Neutrophil (primary cell): ENCODE results near the gene STIM1.
A peak's percentile ranks its signal among the peaks of the same experiment; 100 is the strongest.

Experiments
- H3K27ac ChIP-seq: fragments of 200-600 bp; sonication (generic); 2 replicates; pipeline ENCODE4 v1.5.1; 2016; ENCODE audit warnings: mild to moderate bottlenecking, moderate library complexity
- H3K27me3 ChIP-seq: fragments of 200-600 bp; sonication (generic); 2 replicates; pipeline ENCODE4 v1.6.0; 2016; ENCODE audit warnings: mild to moderate bottlenecking
- H3K36me3 ChIP-seq: fragments of 200-600 bp; sonication (generic); 2 replicates; pipeline ENCODE4 v1.5.1; 2017
- H3K4me1 ChIP-seq, 2 experiments: fragments of 200-600 bp in 1 of 2; sonication (generic) in 1 of 2; 1 replicate in 1 of 2; 2 replicates in 1 of 2; pipeline versions ENCODE4 v1.5.1 to v1.6.1; 2013 to 2016; ENCODE audit warnings: low read depth in 1 of 2, low read length in 1 of 2, mild to moderate bottlenecking in 1 of 2, moderate library complexity in 1 of 2; ENCODE audit not compliant: control insufficient read depth in 1 of 2, insufficient read depth in 1 of 2
- H3K4me3 ChIP-seq, 2 experiments: fragments of 200-600 bp in 1 of 2; sonication (generic) in 1 of 2; 1 replicate in 1 of 2; 2 replicates in 1 of 2; pipeline ENCODE4 v1.5.1; 2013 to 2016; ENCODE audit warnings: low read depth in 1 of 2, low read length in 1 of 2, mild to moderate bottlenecking in 1 of 2, moderate library complexity in 1 of 2
- H3K9me3 ChIP-seq: fragments of 200-600 bp; sonication (generic); 2 replicates; pipeline ENCODE4 v1.5.1; 2016
- TF ChIP-seq, protein P1 (sequence below): fragments of 200-600 bp; sonication (generic); IDR thresholded peaks from 2 replicates; pipeline ENCODE4 v1.5.1; 2016; ENCODE audit warnings: antibody characterized with exemption

STIM1 gene

DNA sequence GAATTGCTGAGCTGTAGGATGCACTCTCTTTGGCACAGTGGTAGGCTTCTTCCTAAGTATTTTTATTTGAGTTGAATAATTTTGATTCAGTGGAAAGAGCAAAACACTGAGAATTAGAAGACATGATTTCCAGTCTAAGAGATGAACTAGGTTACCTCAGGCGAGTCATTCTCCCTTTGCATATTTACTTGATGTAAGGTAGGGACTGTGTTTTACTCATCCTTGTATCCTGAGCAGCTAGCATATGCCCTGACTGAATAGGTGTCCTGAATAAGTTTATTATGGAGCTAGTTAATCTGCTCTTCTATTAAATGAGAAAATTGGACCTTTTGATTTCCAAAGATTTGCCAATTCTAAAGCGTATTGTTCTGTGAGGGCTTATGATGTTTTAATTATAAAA is 50.7 kb downstream of the STIM1 start:
- Histone ChIP-seq H3K4me1 (peaks cover 76 to 79% of the 10 kb centered on the region in 2 experiments), H3K27ac (peak overlapping the region; percentile 90), H3K36me3 (no peaks in the 10 kb centered on the region)

DNA sequence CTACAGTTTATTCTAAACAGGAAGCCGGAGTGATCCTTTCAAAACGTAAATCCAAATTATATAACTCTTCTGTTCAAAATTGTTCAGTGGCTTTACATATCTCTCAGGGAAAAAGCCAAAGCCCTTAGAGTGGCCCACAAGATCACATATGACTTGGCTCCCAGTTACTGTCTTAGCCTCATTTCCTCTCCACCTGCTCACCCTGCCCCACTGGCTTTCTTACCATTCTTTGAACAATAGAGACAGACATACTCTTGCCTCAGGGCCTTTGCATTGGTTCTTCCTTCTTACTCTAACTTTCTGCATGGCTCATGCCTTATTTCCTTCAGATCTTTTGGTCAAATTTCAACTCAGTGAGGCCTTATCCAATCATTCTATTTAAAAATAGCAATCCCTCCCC is 52.1 kb downstream of the STIM1 start:
- peaks cover 67 to 74% of the 10 kb centered on the region in 2 experiments for H3K4me1 ChIP-seq
- H3K36me3 ChIP-seq, result no peaks in the 10 kb centered on the region
- H3K4me3 ChIP-seq, result no peak overlapping the region
- TF ChIP-seq, protein P1, sequence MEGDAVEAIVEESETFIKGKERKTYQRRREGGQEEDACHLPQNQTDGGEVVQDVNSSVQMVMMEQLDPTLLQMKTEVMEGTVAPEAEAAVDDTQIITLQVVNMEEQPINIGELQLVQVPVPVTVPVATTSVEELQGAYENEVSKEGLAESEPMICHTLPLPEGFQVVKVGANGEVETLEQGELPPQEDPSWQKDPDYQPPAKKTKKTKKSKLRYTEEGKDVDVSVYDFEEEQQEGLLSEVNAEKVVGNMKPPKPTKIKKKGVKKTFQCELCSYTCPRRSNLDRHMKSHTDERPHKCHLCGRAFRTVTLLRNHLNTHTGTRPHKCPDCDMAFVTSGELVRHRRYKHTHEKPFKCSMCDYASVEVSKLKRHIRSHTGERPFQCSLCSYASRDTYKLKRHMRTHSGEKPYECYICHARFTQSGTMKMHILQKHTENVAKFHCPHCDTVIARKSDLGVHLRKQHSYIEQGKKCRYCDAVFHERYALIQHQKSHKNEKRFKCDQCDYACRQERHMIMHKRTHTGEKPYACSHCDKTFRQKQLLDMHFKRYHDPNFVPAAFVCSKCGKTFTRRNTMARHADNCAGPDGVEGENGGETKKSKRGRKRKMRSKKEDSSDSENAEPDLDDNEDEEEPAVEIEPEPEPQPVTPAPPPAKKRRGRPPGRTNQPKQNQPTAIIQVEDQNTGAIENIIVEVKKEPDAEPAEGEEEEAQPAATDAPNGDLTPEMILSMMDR, result no peak
- peak overlapping the region; percentile 45 for H3K27ac ChIP-seq
- H3K27me3 ChIP-seq, result no peaks in the 10 kb centered on the region
- H3K9me3 ChIP-seq, result no peaks in the 10 kb centered on the region

More for the DNA sequence above, 50.7 kb downstream of the STIM1 start:
- Histone ChIP-seq H3K27me3 (no peaks in the 10 kb centered on the region), H3K4me3 (no peak overlapping the region), H3K9me3 (no peaks in the 10 kb centered on the region)
- TF ChIP-seq, protein P1, result no peak

DNA sequence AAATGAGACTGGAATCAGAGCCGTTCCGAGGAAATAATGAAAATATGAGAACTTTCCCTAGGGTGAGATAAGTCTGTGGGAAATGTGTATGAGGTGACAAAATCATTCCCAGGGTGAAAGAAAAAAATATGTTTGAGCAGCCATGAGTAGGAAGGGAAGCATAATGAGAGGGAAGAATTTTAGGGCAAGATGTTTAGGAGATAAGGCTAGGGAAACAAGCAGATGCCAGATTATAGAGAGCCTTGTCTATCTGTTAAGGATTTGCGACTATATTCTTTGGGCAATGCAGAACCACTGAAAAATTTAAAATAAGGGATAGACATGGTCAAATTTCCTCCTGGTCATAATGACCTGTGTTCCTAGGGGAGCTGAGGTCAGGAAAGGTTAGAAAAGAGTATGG is 54.4 kb downstream of the STIM1 start:
- H3K36me3 ChIP-seq, result no peaks in the 10 kb centered on the region
- H3K27ac ChIP-seq, result no peak overlapping the region
- peaks cover 65 to 74% of the 10 kb centered on the region in 2 experiments for H3K4me1 ChIP-seq
- no peak overlapping the region for H3K4me3 ChIP-seq
- no peaks in the 10 kb centered on the region for H3K27me3 ChIP-seq
- TF ChIP-seq, protein P1, result no peak
- no peaks in the 10 kb centered on the region for H3K9me3 ChIP-seq

DNA sequence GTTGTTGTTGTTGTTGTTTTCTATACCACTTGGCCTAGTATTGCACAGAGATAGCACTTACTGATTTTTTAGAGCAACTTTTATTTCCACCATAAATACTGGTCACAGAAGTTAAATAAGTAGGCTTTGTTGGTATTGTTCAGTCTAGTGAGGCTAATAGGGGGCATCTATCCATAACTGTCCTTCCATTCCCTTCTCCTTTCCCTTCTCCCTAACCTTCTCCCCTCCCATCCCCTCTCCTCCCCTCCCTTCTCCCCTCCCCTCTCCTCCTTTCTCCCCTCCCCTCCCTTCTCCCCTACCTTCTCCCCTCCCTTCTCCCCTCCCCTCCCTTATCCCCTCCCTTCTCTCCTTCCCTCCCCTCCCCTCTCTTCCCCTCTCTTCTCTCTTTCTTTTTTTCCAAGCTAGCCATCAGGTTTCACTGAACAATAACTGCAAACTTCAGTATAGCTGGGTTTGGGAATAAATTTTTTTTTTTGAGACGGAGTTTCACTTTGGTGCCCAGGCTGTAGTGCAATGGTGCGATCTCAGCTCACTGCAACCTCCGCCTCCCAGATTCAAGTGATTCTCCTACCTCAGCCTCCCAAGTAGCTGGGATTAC is 56.5 kb downstream of the STIM1 start:
- no peaks in the 10 kb centered on the region for H3K9me3 ChIP-seq
- H3K4me1 ChIP-seq, result peaks cover 59 to 71% of the 10 kb centered on the region in 2 experiments
- peak overlapping the region; percentile 44 for H3K27ac ChIP-seq
- no peaks in the 10 kb centered on the region for H3K27me3 ChIP-seq
- H3K4me3 ChIP-seq, result no peak overlapping the region
- H3K36me3 ChIP-seq, result no peaks in the 10 kb centered on the region
- TF ChIP-seq, protein P1, result no peak

DNA sequence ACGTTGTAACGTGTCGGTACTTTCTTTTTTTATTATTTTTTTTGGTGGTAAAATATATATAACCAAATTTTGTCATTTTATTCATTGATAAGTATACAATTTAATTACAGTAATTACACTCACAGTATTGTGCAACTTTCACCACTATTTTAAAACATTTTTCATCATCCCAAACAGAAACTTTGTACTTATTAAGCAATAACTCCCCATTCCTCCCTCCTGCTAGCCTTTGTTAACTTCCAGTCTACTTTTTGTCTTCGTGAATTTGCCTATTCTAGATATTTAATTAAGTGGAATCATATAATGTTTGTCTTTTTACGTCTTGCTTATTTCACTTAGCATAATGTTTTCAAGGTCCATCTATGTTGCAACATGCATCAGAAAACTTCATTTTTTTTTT is 58.5 kb downstream of the STIM1 start:
- no peaks in the 10 kb centered on the region for H3K36me3 ChIP-seq
- peak overlapping the region; percentile 65 for H3K27ac ChIP-seq
- no peaks in the 10 kb centered on the region for H3K9me3 ChIP-seq
- H3K27me3 ChIP-seq, result no peaks in the 10 kb centered on the region
- TF ChIP-seq, protein P1, result no peak
- H3K4me3 ChIP-seq, result no peak overlapping the region
- H3K4me1 ChIP-seq, result peaks cover 65 to 71% of the 10 kb centered on the region in 2 experiments
